ENCODE measurements around the gene GABBR1.

DNA sequence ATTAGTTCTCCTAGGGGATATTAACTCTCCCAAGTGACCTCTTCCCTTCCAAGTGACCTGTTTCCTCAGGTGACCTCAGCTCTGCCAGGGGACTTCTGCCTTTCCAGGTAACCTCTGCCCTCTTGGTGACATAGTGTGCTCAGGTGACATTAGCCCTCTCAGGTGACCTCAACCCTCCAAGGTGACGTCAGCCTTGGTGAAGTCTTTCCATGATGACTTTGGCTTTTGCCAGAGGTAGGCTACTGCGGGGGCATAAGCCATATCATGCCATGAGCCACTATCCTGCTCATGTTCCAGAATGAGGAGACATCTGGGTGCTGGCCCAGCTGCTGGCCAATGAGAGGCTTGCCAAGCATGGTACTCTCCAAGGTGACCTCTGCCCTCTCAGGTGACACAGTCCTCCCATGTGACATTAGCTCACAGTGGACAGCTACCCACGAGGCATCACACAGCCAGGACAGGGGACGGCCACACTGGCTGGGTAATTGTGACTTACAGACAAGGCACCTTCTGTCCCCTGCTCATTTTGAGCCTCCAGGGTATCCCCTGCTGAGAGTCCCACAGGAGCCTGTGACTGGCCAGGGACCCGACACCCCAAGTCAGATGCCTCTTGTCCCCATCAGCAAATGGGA, 104.6 kb downstream of the GABBR1 start:
- TF ChIP-seq CTCF (optimal IDR thresholded peaks at IDR 0.05 in 1 of 3, IDR thresholded peaks at IDR 0.05 in 1 of 3, conservative IDR thresholded peaks at IDR 0.05 in 1 of 3; ENCODE audit: extremely low read depth in 1 of 3, insufficient read depth in 2 of 3, low read length in 3 of 3) (no peak), EZH2 (IDR thresholded peaks at IDR 0.05; ENCODE audit: low read length) (no peak)

Data from keratinocyte (primary cell).